Breast epithelium (tissue), 3 donors: ENCODE measurements around the gene UBE3C.

ENCODE experiments used
- POLR2A ChIP-seq: fragments of 450-650 bp; IDR thresholded peaks from one replicate; pipeline ENCODE4 v1.6.1; 2016; ENCODE audit warnings: antibody characterized with exemption, mild to moderate bottlenecking, moderate library complexity
- POLR2AphosphoS5 ChIP-seq, 3 donors: sonication (generic); formaldehyde crosslinking; IDR thresholded peaks; one replicate each; pipeline ENCODE4 v1.6.1; 2017; ENCODE audit warnings: antibody characterized with exemption in 3 of 3

- TF ChIP-seq POLR2A (no peak), POLR2AphosphoS5 (IDR thresholded peaks at IDR 0.05) (no peak)
These were observed 124.4 kb downstream of the UBE3C start for GRCh38 chr7:157263156-157263555.
